Measurements from ENCODE around the gene NCOR1. TPM values are rescaled to one million over a fixed set of nuclear protein-coding genes. Genes with fewer than 3 reads are reported as not detected.

Gene NCOR1
- polyA plus RNA-seq, 3 donors = 23.2 to 47.0 (median 37.9) TPM

GRCh38 chr17:16074423-16074822 is 140.9 kb downstream of the NCOR1 start:
- no peak overlapping the region for H3K27ac ChIP-seq (ENCODE audit: low read depth in 1 of 2, low read length in 2 of 2)
- peaks cover 90 to 96% of the 10 kb centered on the region in 2 donors for H3K36me3 ChIP-seq (replicated peaks in 1 of 2; ENCODE audit: control insufficient read depth in 1 of 2, insufficient read depth in 2 of 2, low read length in 2 of 2)
- no peaks in the 10 kb centered on the region for H3K9me3 ChIP-seq (replicated peaks in 1 of 2; ENCODE audit: control insufficient read depth in 1 of 2, insufficient read depth in 1 of 2, low read length in 2 of 2)
- H2AFZ ChIP-seq (ENCODE audit: insufficient read depth, low read depth, low read length, poor library complexity, severe bottlenecking) = no peak overlapping the region
- WGBS (ENCODE audit: insufficient coverage) = no CpG with 5 or more reads among the region's 3 CpGs
- no peak overlapping the region for H3K9ac ChIP-seq (ENCODE audit: insufficient read depth, low read length, poor library complexity, severe bottlenecking)
- H3K27ac Mint-ChIP-seq = no peak overlapping the region
- H3K4me1 ChIP-seq (ENCODE audit: control insufficient read depth in 1 of 2, insufficient read depth in 2 of 2, low read length in 2 of 2) = no peaks in the 10 kb centered on the region
- H3K36me3 Mint-ChIP-seq = peaks cover 83 to 88% of the 10 kb centered on the region in 2 donors
- H3K27me3 ChIP-seq (ENCODE audit: control insufficient read depth in 2 of 2, insufficient read depth in 2 of 2, low read length in 2 of 2) = no peaks in the 10 kb centered on the region
- H3K4me3 Mint-ChIP-seq = no peak overlapping the region
- H3K79me2 ChIP-seq (ENCODE audit: insufficient read depth, low read length) = no peaks in the 10 kb centered on the region
- intact Hi-C loops (cut with micrococcal nuclease) = no loop called here
- H3K4me2 ChIP-seq (replicated peaks; ENCODE audit: extremely low read depth, low read length, poor library complexity, severe bottlenecking) = no peak overlapping the region
- no peak for TF ChIP-seq CTCF (IDR thresholded peaks at IDR 0.05)
- peaks cover 0 to 1% (median 0%) of the 10 kb centered on the region in 7 donors for H3K9me3 Mint-ChIP-seq
- H4K20me1 ChIP-seq (ENCODE audit: insufficient read depth, low read length) = no peaks in the 10 kb centered on the region
- H3K4me3 ChIP-seq (replicated peaks in 1 of 3; ENCODE audit: low read depth in 2 of 3, low read length in 3 of 3) = no peak overlapping the region
- no peak for DNase-seq
- H3K27me3 Mint-ChIP-seq (ENCODE audit: low read depth in 3 of 3) = no peaks in the 10 kb centered on the region
- H3K4me1 Mint-ChIP-seq = no peaks in the 10 kb centered on the region

GRCh38 chr17:16073845-16074244 is 141.5 kb downstream of the NCOR1 start:
- Mint-ChIP-seq H3K27ac (peak overlapping the region in 1 of 7 donors; percentile 4), H3K27me3 (ENCODE audit: low read depth in 3 of 3) (no peaks in the 10 kb centered on the region), H3K9me3 (peaks cover 0 to 1% (median 0%) of the 10 kb centered on the region in 7 donors), H3K36me3 (peaks cover 83 to 88% of the 10 kb centered on the region in 2 donors), H3K4me1 (no peaks in the 10 kb centered on the region), H3K4me3 (no peak overlapping the region)
- Histone ChIP-seq H3K4me2 (replicated peaks; ENCODE audit: extremely low read depth, low read length, poor library complexity, severe bottlenecking) (no peak overlapping the region), H3K4me3 (replicated peaks in 1 of 3; ENCODE audit: low read depth in 2 of 3, low read length in 3 of 3) (no peak overlapping the region), H3K27me3 (ENCODE audit: control insufficient read depth in 2 of 2, insufficient read depth in 2 of 2, low read length in 2 of 2) (no peaks in the 10 kb centered on the region), H3K27ac (ENCODE audit: low read depth in 1 of 2, low read length in 2 of 2) (no peak overlapping the region), H4K20me1 (ENCODE audit: insufficient read depth, low read length) (no peaks in the 10 kb centered on the region), H3K9me3 (replicated peaks in 1 of 2; ENCODE audit: control insufficient read depth in 1 of 2, insufficient read depth in 1 of 2, low read length in 2 of 2) (no peaks in the 10 kb centered on the region), H3K4me1 (ENCODE audit: control insufficient read depth in 1 of 2, insufficient read depth in 2 of 2, low read length in 2 of 2) (no peaks in the 10 kb centered on the region), H3K79me2 (ENCODE audit: insufficient read depth, low read length) (no peaks in the 10 kb centered on the region), H3K36me3 (replicated peaks in 1 of 2; ENCODE audit: control insufficient read depth in 1 of 2, insufficient read depth in 2 of 2, low read length in 2 of 2) (peaks cover 88 to 96% of the 10 kb centered on the region in 2 donors), H2AFZ (ENCODE audit: insufficient read depth, low read depth, low read length, poor library complexity, severe bottlenecking) (no peak overlapping the region), H3K9ac (ENCODE audit: insufficient read depth, low read length, poor library complexity, severe bottlenecking) (no peak overlapping the region)
- TF ChIP-seq CTCF (IDR thresholded peaks at IDR 0.05) = no peak
- intact Hi-C loops (cut with micrococcal nuclease) = no loop called here
- 100% methylated on average over 4 of the region's 4 CpGs for WGBS (ENCODE audit: insufficient coverage)
- DNase-seq = no peak

Data from CD14-positive monocyte (primary cell).